Hepatocyte (in vitro differentiated cells): Measurements from ENCODE around the gene GID4. TPM values are rescaled to one million over a fixed set of nuclear protein-coding genes. Genes with fewer than 3 reads are reported as not detected.

ENCODE experiments used
- DNase-seq: peaks from one replicate; pipeline ENCODE4 v3.0.0-alpha.2; 2016; ENCODE audit warnings: low spot score
- H2AFZ ChIP-seq: fragments of 200-600 bp; sonication (generic); 2 replicates; pipeline ENCODE4 v1.6.0; 2016; ENCODE audit warnings: antibody characterized with exemption, mild to moderate bottlenecking
- H3K27ac ChIP-seq: fragments of 200-600 bp; sonication (generic); 2 replicates; pipeline ENCODE4 v1.5.1; 2016; ENCODE audit warnings: mild to moderate bottlenecking
- H3K27me3 ChIP-seq: fragments of 200-600 bp; sonication (generic); 2 replicates; pipeline ENCODE4 v1.6.1; 2016
- H3K36me3 ChIP-seq: fragments of 200-600 bp; sonication (generic); replicated peaks from 2 replicates; pipeline ENCODE4 v1.5.1; 2016; ENCODE audit warnings: low read depth; ENCODE audit not compliant: insufficient read depth
- H3K4me1 ChIP-seq: fragments of 200-600 bp; sonication (generic); 2 replicates; pipeline ENCODE4 v1.5.1; 2016; ENCODE audit warnings: mild to moderate bottlenecking, moderate library complexity; ENCODE audit not compliant: insufficient read depth
- H3K4me2 ChIP-seq: fragments of 200-600 bp; sonication (generic); 2 replicates; pipeline ENCODE4 v1.6.0; 2016
- H3K4me3 ChIP-seq: fragments of 200-600 bp; sonication (generic); 2 replicates; pipeline ENCODE4 v1.5.1; 2016; ENCODE audit warnings: mild to moderate bottlenecking
- H3K79me2 ChIP-seq: fragments of 200-600 bp; sonication (generic); 2 replicates; pipeline ENCODE4 v1.6.0; 2017; ENCODE audit warnings: mild to moderate bottlenecking
- H3K9me2 ChIP-seq: fragments of 200-600 bp; sonication (generic); replicated peaks from 2 replicates; pipeline ENCODE4 v1.6.0; 2017; ENCODE audit warnings: mild to moderate bottlenecking; ENCODE audit not compliant: insufficient read depth
- H3K9me3 ChIP-seq: fragments of 200-600 bp; sonication (generic); 2 replicates; pipeline ENCODE4 v1.5.1; 2016; ENCODE audit warnings: low read depth, mild to moderate bottlenecking
- H4K20me1 ChIP-seq: fragments of 200-600 bp; sonication (generic); 2 replicates; pipeline ENCODE4 v1.6.0; 2016; ENCODE audit warnings: mild to moderate bottlenecking; ENCODE audit not compliant: insufficient read depth, poor library complexity, severe bottlenecking
- EZH2 ChIP-seq: fragments of 200-600 bp; sonication (generic); IDR thresholded peaks from 2 replicates; pipeline ENCODE4 v1.6.1; 2016; ENCODE audit warnings: antibody characterized with exemption, mild to moderate bottlenecking, borderline replicate concordance
- EZH2phosphoT487 ChIP-seq: fragments of 200-600 bp; sonication (generic); IDR thresholded peaks from one replicate; pipeline ENCODE4 v1.6.1; 2018; ENCODE audit warnings: antibody characterized with exemption, mild to moderate bottlenecking, low read depth, moderate library complexity; ENCODE audit not compliant: unreplicated experiment, severe bottlenecking
- WGBS: methylation state at CpG from one replicate; pipeline ENCODE4 v1.1.6; 2016; ENCODE audit warnings: low lambda C conversion rate; ENCODE audit errors: missing lambda C conversion rate; 5-methylcytosine and 5-hydroxymethylcytosine counted together
- polyA plus RNA-seq: library from polyadenylated mRNA; unstranded; fragments of >200 nt; fragmentation: Nextera tagmentation; extraction: Ambion mirVana; gene quantifications from 2 replicates; pipeline ENCODE4 v1.2.1, GENCODE V29; 2016
- total RNA-seq: library from RNA; depleted of rRNA; stranded (reverse); fragments of >200 nt; gene quantifications from 2 replicates; pipeline ENCODE4 v1.2.3, GENCODE V29; 2014
- TF ChIP-seq, protein P1 (sequence below): fragments of 200-600 bp; sonication (generic); IDR thresholded peaks from 2 replicates; pipeline ENCODE4 v1.5.1; 2016; ENCODE audit warnings: antibody characterized with exemption, mild to moderate bottlenecking; ENCODE audit not compliant: poor library complexity

The GID4 gene
- total and polyA plus RNA-seq, 2 experiments from 2014 or later = 6.7 to 8.2 TPM

DNA sequence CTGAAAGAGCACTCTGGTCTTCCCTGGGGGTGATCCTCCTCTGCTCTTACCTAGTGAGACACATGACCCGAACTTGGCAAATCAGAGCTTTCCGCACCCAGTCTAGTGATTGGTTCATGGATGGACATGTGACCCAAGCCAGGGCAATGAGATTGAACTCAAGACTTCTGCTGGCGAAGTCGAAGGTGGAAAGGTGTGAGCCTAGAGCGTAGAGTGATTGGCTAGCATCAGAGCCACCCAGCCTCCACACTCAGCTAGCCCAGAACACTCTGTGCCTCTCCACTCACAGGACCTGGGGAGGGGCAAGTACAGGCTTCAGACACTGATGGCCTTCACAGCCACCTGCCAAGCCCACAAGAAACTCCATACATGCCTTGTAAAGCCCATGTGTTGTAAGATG lies 17.8 kb upstream of the GID4 start:
- DNase-seq = no peak
- H3K27ac ChIP-seq = no peak overlapping the region
- H2AFZ ChIP-seq = no peak overlapping the region
- H3K27me3 ChIP-seq = no peaks in the 10 kb centered on the region
- no peak overlapping the region for H3K4me2 ChIP-seq
- no peaks in the 10 kb centered on the region for H3K9me3 ChIP-seq
- no peaks in the 10 kb centered on the region for H4K20me1 ChIP-seq
- no peaks in the 10 kb centered on the region for H3K79me2 ChIP-seq
- H3K9me2 ChIP-seq = no peaks in the 10 kb centered on the region
- 96% methylated on average over 5 of the region's 5 CpGs for WGBS
- peaks cover 7% of the 10 kb centered on the region for H3K4me1 ChIP-seq
- no peak overlapping the region for H3K4me3 ChIP-seq
- H3K36me3 ChIP-seq = no peaks in the 10 kb centered on the region
- TF ChIP-seq EZH2phosphoT487 (no peak), EZH2 (no peak)
- TF ChIP-seq, protein P1, sequence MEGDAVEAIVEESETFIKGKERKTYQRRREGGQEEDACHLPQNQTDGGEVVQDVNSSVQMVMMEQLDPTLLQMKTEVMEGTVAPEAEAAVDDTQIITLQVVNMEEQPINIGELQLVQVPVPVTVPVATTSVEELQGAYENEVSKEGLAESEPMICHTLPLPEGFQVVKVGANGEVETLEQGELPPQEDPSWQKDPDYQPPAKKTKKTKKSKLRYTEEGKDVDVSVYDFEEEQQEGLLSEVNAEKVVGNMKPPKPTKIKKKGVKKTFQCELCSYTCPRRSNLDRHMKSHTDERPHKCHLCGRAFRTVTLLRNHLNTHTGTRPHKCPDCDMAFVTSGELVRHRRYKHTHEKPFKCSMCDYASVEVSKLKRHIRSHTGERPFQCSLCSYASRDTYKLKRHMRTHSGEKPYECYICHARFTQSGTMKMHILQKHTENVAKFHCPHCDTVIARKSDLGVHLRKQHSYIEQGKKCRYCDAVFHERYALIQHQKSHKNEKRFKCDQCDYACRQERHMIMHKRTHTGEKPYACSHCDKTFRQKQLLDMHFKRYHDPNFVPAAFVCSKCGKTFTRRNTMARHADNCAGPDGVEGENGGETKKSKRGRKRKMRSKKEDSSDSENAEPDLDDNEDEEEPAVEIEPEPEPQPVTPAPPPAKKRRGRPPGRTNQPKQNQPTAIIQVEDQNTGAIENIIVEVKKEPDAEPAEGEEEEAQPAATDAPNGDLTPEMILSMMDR = no peak

GRCh38 chr17:18025241-18025944 lies 13.8 kb upstream of the GID4 start:
- Histone ChIP-seq H3K79me2 (no peaks in the 10 kb centered on the region), H3K27me3 (no peaks in the 10 kb centered on the region), H4K20me1 (no peaks in the 10 kb centered on the region), H3K4me1 (no peaks in the 10 kb centered on the region), H3K36me3 (no peaks in the 10 kb centered on the region), H3K9me3 (no peaks in the 10 kb centered on the region), H3K9me2 (no peaks in the 10 kb centered on the region), H3K4me2 (no peak overlapping the region), H3K4me3 (no peak overlapping the region), H3K27ac (no peak overlapping the region), H2AFZ (no peak overlapping the region)
- no peak for DNase-seq
- no peak for TF ChIP-seq EZH2
- no peak for TF ChIP-seq EZH2phosphoT487
- TF ChIP-seq, protein P1 = no peak
- 88% methylated on average over 5 of the region's 5 CpGs for WGBS

- Histone ChIP-seq H3K4me3 (no peak overlapping the region), H3K36me3 (no peaks in the 10 kb centered on the region), H3K79me2 (peaks cover under 1% of the 10 kb centered on the region), H4K20me1 (no peaks in the 10 kb centered on the region), H3K4me1 (no peaks in the 10 kb centered on the region), H3K4me2 (no peak overlapping the region), H3K27me3 (no peaks in the 10 kb centered on the region), H3K9me3 (no peaks in the 10 kb centered on the region), H3K9me2 (no peaks in the 10 kb centered on the region), H3K27ac (no peak overlapping the region), H2AFZ (no peak overlapping the region)
- 80% methylated on average over 11 of the region's 11 CpGs for WGBS
- TF ChIP-seq EZH2 = no peak
- TF ChIP-seq, protein P1 = no peak
- TF ChIP-seq EZH2phosphoT487 = no peak
- peak; percentile 37 for DNase-seq
Measured at GRCh38 chr17:18025945-18026776, 13.0 kb upstream of the GID4 start.
